Measurements from ENCODE around the gene CHST8.

DNA sequence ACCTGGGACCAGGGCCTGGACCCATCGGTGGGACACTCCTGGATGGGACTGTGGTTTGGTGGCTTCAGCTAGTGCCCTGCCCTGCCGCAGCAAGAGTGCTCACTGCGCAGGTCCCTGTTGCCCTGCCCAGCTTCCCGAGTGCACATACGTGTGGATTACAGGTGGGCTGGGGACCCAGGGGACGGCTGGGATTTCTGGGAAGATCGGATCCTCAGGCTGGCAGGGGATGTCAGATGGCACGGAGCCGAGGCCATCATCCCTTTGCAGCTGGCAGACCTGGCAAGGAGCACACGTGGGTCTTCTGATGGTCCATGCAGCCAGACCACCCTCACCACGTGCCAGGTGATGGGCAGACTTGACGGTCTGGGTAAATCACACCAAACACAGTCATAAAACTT, 69.3 kb downstream of the CHST8 start:
- TF ChIP-seq, protein P1, sequence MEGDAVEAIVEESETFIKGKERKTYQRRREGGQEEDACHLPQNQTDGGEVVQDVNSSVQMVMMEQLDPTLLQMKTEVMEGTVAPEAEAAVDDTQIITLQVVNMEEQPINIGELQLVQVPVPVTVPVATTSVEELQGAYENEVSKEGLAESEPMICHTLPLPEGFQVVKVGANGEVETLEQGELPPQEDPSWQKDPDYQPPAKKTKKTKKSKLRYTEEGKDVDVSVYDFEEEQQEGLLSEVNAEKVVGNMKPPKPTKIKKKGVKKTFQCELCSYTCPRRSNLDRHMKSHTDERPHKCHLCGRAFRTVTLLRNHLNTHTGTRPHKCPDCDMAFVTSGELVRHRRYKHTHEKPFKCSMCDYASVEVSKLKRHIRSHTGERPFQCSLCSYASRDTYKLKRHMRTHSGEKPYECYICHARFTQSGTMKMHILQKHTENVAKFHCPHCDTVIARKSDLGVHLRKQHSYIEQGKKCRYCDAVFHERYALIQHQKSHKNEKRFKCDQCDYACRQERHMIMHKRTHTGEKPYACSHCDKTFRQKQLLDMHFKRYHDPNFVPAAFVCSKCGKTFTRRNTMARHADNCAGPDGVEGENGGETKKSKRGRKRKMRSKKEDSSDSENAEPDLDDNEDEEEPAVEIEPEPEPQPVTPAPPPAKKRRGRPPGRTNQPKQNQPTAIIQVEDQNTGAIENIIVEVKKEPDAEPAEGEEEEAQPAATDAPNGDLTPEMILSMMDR (conservative IDR thresholded peaks at IDR 0.05; ENCODE audit: low read depth, low read length), result no peak
- no peak for TF ChIP-seq EZH2 (IDR thresholded peaks at IDR 0.05; ENCODE audit: borderline replicate concordance, low read depth, low read length, poor library complexity, severe bottlenecking)

Data from A673 (cell line).